ENCODE data around the gene RNF169. TPM values are rescaled to one million over a fixed set of nuclear protein-coding genes. Genes with fewer than 3 reads are reported as not detected.
A peak's percentile ranks its signal among the peaks of the same experiment; 100 is the strongest.

The RNF169 gene
- total and polyA plus RNA-seq, 4 donors, result 0.60 to 11.0 (median 5.1) TPM

- H3K27ac ChIP-seq (ENCODE audit: low read depth in 1 of 2, low read length in 2 of 2), result no peak overlapping the region
- no peaks in the 10 kb centered on the region for H3K9me3 ChIP-seq (ENCODE audit: control insufficient read depth in 4 of 4, low read length in 3 of 4)
- WGBS, result 95% methylated on average over 3 of the region's 3 CpGs
- H3K4me3 ChIP-seq (ENCODE audit: low read depth in 1 of 3, low read length in 3 of 3), result no peak overlapping the region
- TF ChIP-seq YY1 (IDR thresholded peaks at IDR 0.05), result no peak
- TF ChIP-seq ZBTB33 (IDR thresholded peaks at IDR 0.05), result no peak
- TF ChIP-seq JUND (IDR thresholded peaks at IDR 0.05), result no peak
- no peak for TF ChIP-seq REST (IDR thresholded peaks at IDR 0.05)
- no peak for TF ChIP-seq GABPA (IDR thresholded peaks at IDR 0.05 in 1 of 2, conservative IDR thresholded peaks at IDR 0.05 in 1 of 2)
- no peak for TF ChIP-seq RXRA (IDR thresholded peaks at IDR 0.05)
- DNase-seq (ENCODE audit: low spot score), result no peak
- no peaks in the 10 kb centered on the region for H3K36me3 ChIP-seq (ENCODE audit: control insufficient read depth in 4 of 4, insufficient read depth in 3 of 4, low read depth in 1 of 4, low read length in 3 of 4)
- no peaks in the 10 kb centered on the region for H3K27me3 ChIP-seq (ENCODE audit: control insufficient read depth in 4 of 4, insufficient read depth in 4 of 4, low read length in 3 of 4)
- H3K4me1 ChIP-seq (ENCODE audit: control insufficient read depth in 4 of 4, insufficient read depth in 4 of 4, low read length in 3 of 4), result peaks cover 0 to 16% (median 7%) of the 10 kb centered on the region in 4 donors
- H3K9ac ChIP-seq (ENCODE audit: low read depth in 1 of 2, low read length in 2 of 2), result no peak overlapping the region
Observed at GRCh38 chr11:74746868-74747267, 1.8 kb upstream of the RNF169 start.

GRCh38 chr11:74749127-74749964 is 697 bp downstream of the RNF169 start:
- WGBS, result under 1% methylated on average over 63 of the region's 63 CpGs
- H3K9ac ChIP-seq (ENCODE audit: low read depth in 1 of 2, low read length in 2 of 2), result peak overlapping the region in 1 of 2 donors; percentile 78
- no peaks in the 10 kb centered on the region for H3K36me3 ChIP-seq (ENCODE audit: control insufficient read depth in 4 of 4, insufficient read depth in 3 of 4, low read depth in 1 of 4, low read length in 3 of 4)
- H3K4me1 ChIP-seq (ENCODE audit: control insufficient read depth in 4 of 4, insufficient read depth in 4 of 4, low read length in 3 of 4), result peaks cover 4 to 24% (median 14%) of the 10 kb centered on the region in 4 donors
- TF ChIP-seq NR2F2 (IDR thresholded peaks at IDR 0.05) (no peak), ZBTB33 (IDR thresholded peaks at IDR 0.05) (peak; percentile 38), RXRA (IDR thresholded peaks at IDR 0.05) (peak in 1 of 2 donors; percentile 26), SP1 (IDR thresholded peaks at IDR 0.05) (peak; percentile 20), EGR1 (IDR thresholded peaks at IDR 0.05; ENCODE audit: low read depth in 2 of 2) (no peak), HNF4A (conservative IDR thresholded peaks at IDR 0.05) (peak; percentile 70)
- no peaks in the 10 kb centered on the region for H3K9me3 ChIP-seq (ENCODE audit: control insufficient read depth in 4 of 4, low read length in 3 of 4)
- peak overlapping the region; percentile 63 to 98 (median 81) for H3K4me3 ChIP-seq (ENCODE audit: low read depth in 1 of 3, low read length in 3 of 3)
- H3K27ac ChIP-seq (ENCODE audit: low read depth in 1 of 2, low read length in 2 of 2), result peak overlapping the region; percentile 87 to 89
- DNase-seq (ENCODE audit: low spot score), result peak; percentile 68
- no peaks in the 10 kb centered on the region for H3K27me3 ChIP-seq (ENCODE audit: control insufficient read depth in 4 of 4, insufficient read depth in 4 of 4, low read length in 3 of 4)

Data from liver (tissue), 9 donors.